Thyroid gland (tissue), 4 donors: ENCODE results near the gene RETSAT. TPM values are rescaled to one million over a fixed set of nuclear protein-coding genes. Genes with fewer than 3 reads are reported as not detected.
"Not testable (repeated sequence)": the region's sequence is repeated elsewhere in the genome, so short reads cannot be mapped to it uniquely, and the experiment has no call there.

Experiments used
- DNase-seq, 2 donors: peaks; one replicate each; pipeline ENCODE4 v3.0.0-alpha.2; 2019
- H3K27ac ChIP-seq, 3 donors: fragments of 200-600 bp; sonication (generic); 1 replicate in 2 of 3; 2 replicates in 1 of 3; pipeline ENCODE4 v1.5.1; 2016 to 2019; ENCODE audit warnings: mild to moderate bottlenecking in 1 of 3, moderate library complexity in 1 of 3
- H3K27me3 ChIP-seq: fragments of 200-600 bp; sonication (generic); one replicate; pipeline ENCODE4 v1.5.1; 2019
- H3K36me3 ChIP-seq, 2 donors: fragments of 200-600 bp; sonication (generic); one replicate each; pipeline ENCODE4 v1.5.1; 2016 to 2019
- H3K4me1 ChIP-seq, 2 donors: fragments of 200-600 bp; sonication (generic); one replicate each; pipeline ENCODE4 v1.5.1; 2017 to 2019
- H3K4me3 ChIP-seq, 3 donors: fragments of 200-600 bp; sonication (generic); replicated peaks in 1 of 3; 1 replicate in 2 of 3; 2 replicates in 1 of 3; pipeline ENCODE4 v1.5.1; 2016; ENCODE audit warnings: mild to moderate bottlenecking in 1 of 3
- H3K9me3 ChIP-seq: fragments of 200-600 bp; sonication (generic); one replicate; pipeline ENCODE4 v1.5.1; 2017
- POLR2A ChIP-seq, 2 donors: fragments of 450-650 bp; IDR thresholded peaks; one replicate each; pipeline ENCODE4 v1.6.1; 2017; ENCODE audit warnings: antibody characterized with exemption in 2 of 2, mild to moderate bottlenecking in 2 of 2, moderate library complexity in 1 of 2
- WGBS, 2 donors: methylation state at CpG; one replicate each; pipeline ENCODE4 v1.1.5; 2017; 5-methylcytosine and 5-hydroxymethylcytosine counted together
- intact Hi-C: fragments of 100-400 bp; cut with DNase I; formaldehyde crosslinking; loops from one replicate; pipeline ENCODE4 v1.15.1; 2023
- total RNA-seq, 4 donors: library from RNA; depleted of rRNA; stranded (reverse); fragments of >200 nt; gene quantifications; one replicate each; pipeline ENCODE4 v1.2.3, GENCODE V29; 2016
- TF ChIP-seq, protein P1 (sequence below), 6 experiments: fragments of 200-600 bp in 3 of 6; fragments of 450-650 bp in 3 of 6; sonication (generic) in 3 of 6; IDR thresholded peaks; one replicate each; pipeline ENCODE4 v1.5.1; 2016 to 2019; ENCODE audit warnings: antibody characterized with exemption in 6 of 6, mild to moderate bottlenecking in 2 of 6, inconsistent platforms in 1 of 6, moderate library complexity in 1 of 6

Gene RETSAT
- total RNA-seq, 4 donors from 2014 or later: 88.2 to 253 (median 182) TPM

DNA sequence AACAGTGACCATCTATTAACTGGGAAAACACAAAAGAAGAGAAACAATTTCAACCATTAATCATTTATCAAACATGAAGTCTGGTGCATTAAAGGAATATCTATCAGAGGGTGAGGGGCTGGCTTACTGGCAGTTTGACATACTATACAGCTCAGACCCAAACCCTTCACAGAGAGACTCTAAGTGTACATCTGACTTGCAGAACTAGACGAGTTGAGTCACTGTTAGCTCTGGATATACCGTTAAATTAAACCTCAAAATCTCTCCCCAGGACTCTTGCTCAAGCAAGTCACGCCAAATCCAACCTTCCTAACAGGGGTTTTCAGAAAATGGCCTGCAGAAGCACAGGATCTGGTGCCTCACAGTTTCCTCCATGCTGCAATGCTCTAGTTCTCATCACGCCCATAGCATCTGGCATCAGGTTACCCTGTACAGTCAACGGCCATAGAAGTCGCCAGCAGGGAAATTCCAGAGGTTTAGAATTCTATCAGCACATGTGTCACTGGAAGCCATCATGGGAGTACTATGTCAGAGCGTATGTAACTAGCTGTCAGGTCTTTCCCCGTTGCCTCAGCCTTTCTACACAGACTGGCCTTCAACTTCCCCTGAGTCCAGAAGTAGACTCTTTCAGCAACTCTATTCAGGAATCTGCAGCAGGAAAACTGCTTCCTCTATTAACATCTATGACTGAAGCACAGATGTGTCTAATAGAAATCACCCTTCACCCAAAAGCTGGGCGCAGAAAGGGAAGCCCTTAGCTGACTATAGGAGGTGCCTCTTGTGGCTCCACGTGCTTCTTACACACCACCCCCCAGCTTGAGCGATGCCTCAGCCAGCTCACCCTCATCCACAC, 35.9 kb downstream of the RETSAT start:
- Histone ChIP-seq H3K27me3 (no peaks in the 10 kb centered on the region), H3K9me3 (no peaks in the 10 kb centered on the region), H3K4me3 (no peak overlapping the region), H3K4me1 (peaks cover 3 to 10% of the 10 kb centered on the region in 2 donors), H3K36me3 (peaks cover 29 to 35% of the 10 kb centered on the region in 2 donors), H3K27ac (no peak overlapping the region)
- intact Hi-C loops: no loop called here
- 81 to 82% methylated on average over 11 of the region's 11 CpGs for WGBS, 2 donors
- no peak for TF ChIP-seq POLR2A (IDR thresholded peaks at IDR 0.05)
- TF ChIP-seq, protein P1, sequence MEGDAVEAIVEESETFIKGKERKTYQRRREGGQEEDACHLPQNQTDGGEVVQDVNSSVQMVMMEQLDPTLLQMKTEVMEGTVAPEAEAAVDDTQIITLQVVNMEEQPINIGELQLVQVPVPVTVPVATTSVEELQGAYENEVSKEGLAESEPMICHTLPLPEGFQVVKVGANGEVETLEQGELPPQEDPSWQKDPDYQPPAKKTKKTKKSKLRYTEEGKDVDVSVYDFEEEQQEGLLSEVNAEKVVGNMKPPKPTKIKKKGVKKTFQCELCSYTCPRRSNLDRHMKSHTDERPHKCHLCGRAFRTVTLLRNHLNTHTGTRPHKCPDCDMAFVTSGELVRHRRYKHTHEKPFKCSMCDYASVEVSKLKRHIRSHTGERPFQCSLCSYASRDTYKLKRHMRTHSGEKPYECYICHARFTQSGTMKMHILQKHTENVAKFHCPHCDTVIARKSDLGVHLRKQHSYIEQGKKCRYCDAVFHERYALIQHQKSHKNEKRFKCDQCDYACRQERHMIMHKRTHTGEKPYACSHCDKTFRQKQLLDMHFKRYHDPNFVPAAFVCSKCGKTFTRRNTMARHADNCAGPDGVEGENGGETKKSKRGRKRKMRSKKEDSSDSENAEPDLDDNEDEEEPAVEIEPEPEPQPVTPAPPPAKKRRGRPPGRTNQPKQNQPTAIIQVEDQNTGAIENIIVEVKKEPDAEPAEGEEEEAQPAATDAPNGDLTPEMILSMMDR (IDR thresholded peaks at IDR 0.05): no peak
- no peak for DNase-seq

DNA sequence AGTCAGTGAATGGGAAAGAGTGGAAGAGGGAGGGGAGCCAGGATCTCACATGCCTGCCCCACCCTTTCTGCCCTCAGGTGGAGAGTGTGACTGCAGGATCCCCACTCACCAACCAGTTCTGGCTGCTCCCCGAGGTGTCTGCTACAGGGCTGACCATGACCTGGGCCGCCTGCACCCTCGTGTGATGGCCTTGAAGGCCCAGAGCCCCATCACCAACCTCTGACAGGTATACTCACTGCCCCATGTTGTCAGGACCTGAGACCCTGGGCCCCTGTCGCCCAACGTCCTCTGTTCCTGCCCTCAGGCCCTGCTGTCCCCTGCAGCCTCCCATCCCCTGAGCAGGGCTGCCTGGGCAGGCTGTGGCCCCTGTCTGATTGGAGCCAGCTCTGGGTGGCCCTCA, 38.4 kb downstream of the RETSAT start:
- H3K27ac ChIP-seq, H3K4me3 ChIP-seq, DNase-seq, H3K27me3 ChIP-seq, H3K4me1 ChIP-seq, H3K9me3 ChIP-seq, intact Hi-C loops: not testable (repeated sequence)
- 93% methylated on average over 3 of the region's 5 CpGs; no CpG with 5 or more reads in 1 of the 2 donors for WGBS, 2 donors
- peaks cover 7 to 15% of the 10 kb centered on the region in 2 donors for H3K36me3 ChIP-seq

DNA sequence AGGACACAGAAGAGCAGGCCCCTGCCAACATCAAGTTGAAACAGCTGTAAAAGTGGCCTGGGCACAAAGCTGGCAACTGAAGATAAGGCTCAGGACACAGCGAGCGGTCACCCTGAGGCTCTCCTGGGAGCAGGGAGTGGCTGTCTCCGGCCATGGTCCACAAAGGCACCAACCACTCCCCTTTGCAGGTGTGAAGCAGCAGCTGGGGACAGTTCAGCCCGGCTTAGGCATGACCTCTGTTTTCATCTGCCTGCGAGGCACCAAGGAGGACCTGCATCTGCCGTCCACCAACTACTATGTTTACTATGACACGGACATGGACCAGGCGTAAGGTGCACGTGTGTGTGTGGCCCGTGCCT, 39.5 kb downstream of the RETSAT start:
- no peak overlapping the region for H3K4me3 ChIP-seq
- no peaks in the 10 kb centered on the region for H3K27me3 ChIP-seq
- WGBS, 2 donors: 91 to 99% methylated on average over 10 of the region's 10 CpGs
- H3K9me3 ChIP-seq: no peaks in the 10 kb centered on the region
- intact Hi-C loops: no loop called here
- peaks cover 0 to 15% of the 10 kb centered on the region in 2 donors for H3K36me3 ChIP-seq
- DNase-seq: no peak
- peaks cover 0 to 6% of the 10 kb centered on the region in 2 donors for H3K4me1 ChIP-seq
- TF ChIP-seq POLR2A (IDR thresholded peaks at IDR 0.05): no peak
- TF ChIP-seq, protein P1 (IDR thresholded peaks at IDR 0.05): no peak
- H3K27ac ChIP-seq: no peak overlapping the region

DNA sequence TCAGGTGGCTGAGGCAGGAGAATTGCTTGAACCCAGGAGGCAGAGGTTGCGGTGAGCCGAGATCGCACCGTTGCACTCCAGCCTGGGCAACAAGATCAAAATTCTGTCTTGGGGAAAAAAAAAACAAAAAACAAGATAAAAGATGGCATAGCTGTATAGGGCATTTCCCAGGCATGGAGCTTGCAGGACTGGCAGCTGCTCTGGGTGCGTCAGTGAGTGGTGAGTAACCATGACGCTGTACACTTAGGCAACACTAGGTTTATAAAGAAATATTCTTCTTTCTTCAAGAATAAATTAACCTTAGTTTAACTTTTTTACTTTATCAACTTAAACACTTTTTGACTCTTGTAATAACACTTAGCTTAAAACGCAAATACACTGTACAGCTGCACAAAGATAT, 41.9 kb downstream of the RETSAT start:
- no peak overlapping the region for H3K27ac ChIP-seq
- no peaks in the 10 kb centered on the region for H3K27me3 ChIP-seq
- H3K4me1 ChIP-seq: peaks cover 14 to 22% of the 10 kb centered on the region in 2 donors
- intact Hi-C loops: no loop called here
- no peak overlapping the region for H3K4me3 ChIP-seq
- 85 to 88% methylated on average over 7 of the region's 7 CpGs for WGBS, 2 donors
- TF ChIP-seq POLR2A (IDR thresholded peaks at IDR 0.05): no peak
- TF ChIP-seq, protein P1 (IDR thresholded peaks at IDR 0.05): no peak
- DNase-seq: no peak
- no peaks in the 10 kb centered on the region for H3K9me3 ChIP-seq
- H3K36me3 ChIP-seq: peaks cover 0 to 16% of the 10 kb centered on the region in 2 donors

DNA sequence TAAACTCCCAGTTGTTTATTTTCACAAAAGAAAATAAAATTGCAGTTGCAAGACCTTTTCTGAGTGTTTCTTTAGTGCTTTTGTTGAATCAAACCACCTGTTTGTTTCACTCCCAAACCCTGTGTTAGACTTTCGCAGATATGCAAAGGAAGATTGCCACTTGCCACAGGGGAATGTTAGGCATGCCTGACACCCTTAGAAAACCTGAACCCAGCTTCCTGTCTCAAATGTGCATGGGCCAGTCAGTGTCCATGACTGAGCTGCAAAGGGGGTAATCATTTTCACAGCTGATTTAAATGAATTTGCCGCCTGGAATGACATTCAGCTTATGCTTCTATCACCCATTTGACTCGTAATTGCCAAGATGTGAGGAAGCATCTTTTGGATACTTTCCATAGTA, 44.0 kb downstream of the RETSAT start:
- no peak for TF ChIP-seq POLR2A (IDR thresholded peaks at IDR 0.05)
- Histone ChIP-seq H3K4me3 (no peak overlapping the region), H3K27me3 (no peaks in the 10 kb centered on the region), H3K27ac (peak overlapping the region in 2 of 3 donors; percentile 35 to 62), H3K36me3 (peaks cover 20 to 29% of the 10 kb centered on the region in 2 donors), H3K9me3 (no peaks in the 10 kb centered on the region), H3K4me1 (peaks cover 14 to 22% of the 10 kb centered on the region in 2 donors)
- intact Hi-C loops: no loop called here
- no peak for DNase-seq
- WGBS, 2 donors: 94 to 96% methylated on average over 3 of the region's 3 CpGs

DNA sequence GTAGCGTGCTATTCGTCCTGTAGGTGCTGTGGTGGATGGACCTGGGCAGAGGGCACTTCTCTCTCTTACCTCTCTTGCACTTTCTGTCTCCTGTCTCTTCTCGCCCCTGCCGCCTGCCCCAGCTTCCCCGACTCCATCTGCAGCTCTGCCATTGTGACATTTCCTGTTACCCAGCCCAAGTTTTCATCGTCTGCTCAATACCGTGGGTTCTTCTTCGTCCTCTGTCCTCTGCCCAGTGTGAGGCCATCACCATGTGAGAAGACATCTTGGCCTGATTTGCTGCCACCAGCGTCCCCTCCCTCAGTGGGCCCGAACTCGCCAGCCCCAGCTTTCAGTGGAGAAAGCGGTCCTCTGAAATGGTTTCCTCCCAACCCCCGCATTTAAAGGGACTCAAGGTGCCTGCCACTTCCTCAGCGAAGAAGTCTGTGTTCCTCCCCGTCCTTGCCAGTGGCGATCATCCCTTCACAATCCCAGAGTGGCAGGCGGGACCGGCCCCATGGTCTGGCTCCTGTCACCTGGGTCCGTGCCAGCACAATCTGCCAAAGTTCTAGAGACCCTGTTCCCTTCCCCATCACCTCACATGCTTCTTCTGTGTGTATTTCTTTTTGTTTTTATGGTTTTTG, 44.5 kb downstream of the RETSAT start:
- Histone ChIP-seq H3K4me1 (peaks cover 14 to 22% of the 10 kb centered on the region in 2 donors), H3K27ac (peak overlapping the region; percentile 30 to 62 (median 35)), H3K4me3 (no peak overlapping the region), H3K36me3 (peaks cover 26 to 33% of the 10 kb centered on the region in 2 donors), H3K9me3 (no peaks in the 10 kb centered on the region), H3K27me3 (no peaks in the 10 kb centered on the region)
- DNase-seq: no peak
- TF ChIP-seq, protein P1 (IDR thresholded peaks at IDR 0.05): no peak
- TF ChIP-seq POLR2A (IDR thresholded peaks at IDR 0.05): no peak
- 77 to 78% methylated on average over 19 of the region's 19 CpGs for WGBS, 2 donors
- intact Hi-C loops: no loop called here
